GM13976 (cell line): ENCODE measurements around the gene CCS.
"Not testable (repeated sequence)": the region's sequence is repeated elsewhere in the genome, so short reads cannot be mapped to it uniquely, and the experiment has no call there.

Experiments used
- DNase-seq: peaks from one replicate; pipeline ENCODE4 v3.0.0; 2012; ENCODE audit warnings: low spot score
- in situ Hi-C: fragments of 300-500 bp; cut with MboI; formaldehyde crosslinking; loops from one replicate; pipeline ENCODE4 v1.12.0; 2022; ENCODE audit warnings: low sequenced_read_pairs, mixed read lengths, inconsistent platforms; ENCODE audit not compliant: unreplicated experiment
- TF ChIP-seq, protein P1 (sequence below): IDR thresholded peaks from 2 replicates; pipeline ENCODE4 v1.5.1; 2012; ENCODE audit warnings: borderline replicate concordance, mild to moderate bottlenecking; ENCODE audit not compliant: insufficient read depth; ENCODE audit errors: extremely low read depth, missing control alignments, control extremely low read depth

Gene CCS

DNA sequence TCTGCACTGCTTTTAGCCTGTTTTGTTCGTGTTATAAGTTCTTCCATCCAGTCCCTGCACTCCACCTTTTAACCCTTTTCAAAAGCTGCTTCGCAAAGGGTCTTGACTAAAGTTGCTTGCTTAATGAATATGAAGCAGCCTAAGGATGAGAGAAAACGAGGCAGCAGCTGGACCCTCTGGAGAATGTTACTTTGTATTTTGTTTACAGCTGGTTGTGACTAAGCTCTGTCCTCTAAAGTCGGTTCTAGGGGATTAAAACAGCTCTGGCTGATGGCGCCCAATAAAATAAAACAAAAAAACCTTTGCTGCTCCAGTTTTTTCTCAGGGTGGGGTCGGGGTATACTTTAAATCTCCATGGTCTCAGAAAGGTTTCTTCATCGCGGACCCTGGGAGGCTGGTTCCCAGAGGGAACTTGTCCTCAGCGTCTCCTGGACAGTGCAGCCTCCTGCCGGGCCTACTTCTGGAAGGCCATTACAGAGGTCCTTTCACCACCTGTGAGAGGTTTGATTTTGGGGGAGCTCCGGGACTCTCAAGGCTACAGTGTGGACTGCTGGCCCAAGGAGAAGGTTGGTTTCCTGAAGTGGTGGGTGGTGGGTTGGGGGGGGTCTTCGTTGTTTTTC, 44.7 kb downstream of the CCS start:
- no peak for DNase-seq
- TF ChIP-seq, protein P1, sequence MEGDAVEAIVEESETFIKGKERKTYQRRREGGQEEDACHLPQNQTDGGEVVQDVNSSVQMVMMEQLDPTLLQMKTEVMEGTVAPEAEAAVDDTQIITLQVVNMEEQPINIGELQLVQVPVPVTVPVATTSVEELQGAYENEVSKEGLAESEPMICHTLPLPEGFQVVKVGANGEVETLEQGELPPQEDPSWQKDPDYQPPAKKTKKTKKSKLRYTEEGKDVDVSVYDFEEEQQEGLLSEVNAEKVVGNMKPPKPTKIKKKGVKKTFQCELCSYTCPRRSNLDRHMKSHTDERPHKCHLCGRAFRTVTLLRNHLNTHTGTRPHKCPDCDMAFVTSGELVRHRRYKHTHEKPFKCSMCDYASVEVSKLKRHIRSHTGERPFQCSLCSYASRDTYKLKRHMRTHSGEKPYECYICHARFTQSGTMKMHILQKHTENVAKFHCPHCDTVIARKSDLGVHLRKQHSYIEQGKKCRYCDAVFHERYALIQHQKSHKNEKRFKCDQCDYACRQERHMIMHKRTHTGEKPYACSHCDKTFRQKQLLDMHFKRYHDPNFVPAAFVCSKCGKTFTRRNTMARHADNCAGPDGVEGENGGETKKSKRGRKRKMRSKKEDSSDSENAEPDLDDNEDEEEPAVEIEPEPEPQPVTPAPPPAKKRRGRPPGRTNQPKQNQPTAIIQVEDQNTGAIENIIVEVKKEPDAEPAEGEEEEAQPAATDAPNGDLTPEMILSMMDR = no peak
- in situ Hi-C loops = no loop called here

- DNase-seq = peak; percentile 98
- in situ Hi-C loops = no loop called here
- TF ChIP-seq, protein P1 = no peak
Measured at GRCh38 chr11:66638177-66639065, 45.4 kb downstream of the CCS start, which contains the start of gene RBM4. RBM4 (plus strand) TSS chr11:66638703; CDS start chr11:66639712, 1,009 bp downstream.

DNA sequence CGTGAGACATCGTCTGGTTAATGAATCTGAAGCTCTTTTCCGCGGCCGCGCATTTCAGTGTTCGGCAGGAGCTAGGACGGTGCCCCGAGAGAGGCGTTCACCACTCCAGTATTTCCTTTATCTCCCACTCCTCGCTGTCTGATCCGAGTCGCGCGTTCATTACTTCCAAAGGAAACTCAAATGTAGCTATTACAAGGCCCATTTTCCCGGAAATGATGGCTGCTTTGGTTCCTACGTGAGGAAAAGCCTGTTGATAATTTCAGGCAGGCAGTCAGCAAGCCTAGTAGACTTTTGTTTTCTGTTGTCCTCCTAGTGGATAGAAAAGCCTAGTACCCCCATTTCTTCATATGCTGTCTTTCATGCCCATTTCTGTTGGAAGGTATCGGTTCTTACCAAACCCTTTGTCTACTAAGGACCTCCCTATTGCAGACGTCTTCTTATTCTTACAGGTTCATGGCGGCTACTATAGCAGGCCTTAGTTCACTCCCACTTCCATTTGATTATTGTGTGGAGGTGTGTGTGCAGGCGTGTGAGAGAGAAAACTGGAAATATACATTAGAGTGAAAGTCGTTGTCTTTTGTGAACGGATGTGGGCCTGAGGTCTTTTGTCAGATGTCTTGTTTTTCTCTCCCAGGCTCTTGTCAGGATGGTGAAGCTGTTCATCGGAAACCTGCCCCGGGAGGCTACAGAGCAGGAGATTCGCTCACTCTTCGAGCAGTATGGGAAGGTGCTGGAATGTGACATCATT, 46.3 kb downstream of the CCS start:
- TF ChIP-seq, protein P1 = no peak
- DNase-seq = no peak
- in situ Hi-C loops = no loop called here

GRCh38 chr11:66639814-66640340, 46.9 kb downstream of the CCS start:
- in situ Hi-C loops, DNase-seq: not testable (repeated sequence)

DNA sequence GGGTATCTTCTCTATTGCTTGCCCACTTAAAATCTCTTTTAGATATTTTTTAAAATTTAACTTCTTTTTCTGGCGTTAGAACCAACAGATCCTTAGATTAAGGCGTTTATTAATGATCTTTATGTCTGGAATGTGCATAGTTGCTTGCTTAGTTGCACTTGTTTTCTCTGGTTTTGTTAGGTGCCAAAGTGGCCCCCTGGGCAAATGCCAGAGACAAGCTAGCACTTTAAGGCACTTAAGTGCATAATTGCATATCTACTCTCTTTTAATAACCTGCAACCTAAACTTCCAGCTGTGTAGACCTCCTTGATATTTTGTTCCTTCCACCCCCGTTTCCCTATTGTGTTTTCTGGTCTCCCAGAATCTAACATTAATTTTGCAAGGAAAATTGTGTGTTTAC, 48.8 kb downstream of the CCS start:
- in situ Hi-C loops = no loop called here
- no peak for DNase-seq
- TF ChIP-seq, protein P1 = no peak

DNA sequence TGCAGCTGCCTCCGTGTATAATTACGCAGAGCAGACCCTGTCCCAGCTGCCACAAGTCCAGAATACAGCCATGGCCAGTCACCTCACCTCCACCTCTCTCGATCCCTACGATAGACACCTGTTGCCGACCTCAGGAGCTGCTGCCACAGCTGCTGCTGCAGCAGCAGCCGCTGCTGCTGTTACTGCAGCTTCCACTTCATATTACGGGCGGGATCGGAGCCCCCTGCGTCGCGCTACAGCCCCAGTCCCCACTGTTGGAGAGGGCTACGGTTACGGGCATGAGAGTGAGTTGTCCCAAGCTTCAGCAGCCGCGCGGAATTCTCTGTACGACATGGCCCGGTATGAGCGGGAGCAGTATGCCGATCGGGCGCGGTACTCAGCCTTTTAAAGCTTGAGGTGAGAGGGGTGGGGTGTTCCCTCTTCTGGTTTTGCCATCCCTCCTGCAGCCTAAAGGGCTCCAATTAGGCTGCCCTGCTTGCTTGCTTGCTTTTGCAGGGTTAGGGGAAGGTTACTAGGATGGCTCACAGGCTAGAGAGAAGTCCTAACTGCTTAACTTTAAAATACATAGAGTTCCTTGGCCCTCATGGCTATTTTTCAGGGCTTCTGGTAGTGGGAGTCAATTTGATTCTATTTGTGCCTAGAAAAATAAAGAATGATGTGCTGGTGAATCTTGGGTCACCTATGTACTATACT, 50.9 kb downstream of the CCS start:
- in situ Hi-C loops = no loop called here
- DNase-seq = no peak
- TF ChIP-seq, protein P1 = no peak
